Stomach smooth muscle (tissue), 2 donors: ENCODE measurements around the gene MKRN2OS.

Experiments used
- H3K27ac ChIP-seq: one replicate; pipeline ENCODE4 v1.7.0; 2013; ENCODE audit warnings: mild to moderate bottlenecking, low read length, inconsistent platforms
- H3K27me3 ChIP-seq, 2 donors: one replicate each; pipeline ENCODE4 v1.7.0; 2013; ENCODE audit warnings: low read length in 2 of 2; ENCODE audit not compliant: insufficient read depth in 2 of 2, control insufficient read depth in 1 of 2
- H3K36me3 ChIP-seq, 2 donors: one replicate each; pipeline ENCODE4 v1.7.0; 2013; ENCODE audit warnings: low read length in 2 of 2; ENCODE audit not compliant: control insufficient read depth in 2 of 2, insufficient read depth in 2 of 2
- H3K4me1 ChIP-seq: one replicate; pipeline ENCODE4 v1.7.0; 2013; ENCODE audit warnings: low read length; ENCODE audit not compliant: control insufficient read depth, insufficient read depth
- H3K4me3 ChIP-seq, 2 donors: one replicate each; pipeline ENCODE4 v1.7.0; 2013; ENCODE audit warnings: low read length in 2 of 2
- H3K9ac ChIP-seq, 2 donors: one replicate each; pipeline ENCODE4 v1.7.0; 2013; ENCODE audit warnings: low read length in 2 of 2, mild to moderate bottlenecking in 1 of 2
- H3K9me3 ChIP-seq, 2 donors: one replicate each; pipeline ENCODE4 v1.7.0; 2013; ENCODE audit warnings: low read length in 2 of 2; ENCODE audit not compliant: control insufficient read depth in 2 of 2
- donor health status: healthy.
- donor health status: Pancreatic carcinoma.

MKRN2OS gene

DNA sequence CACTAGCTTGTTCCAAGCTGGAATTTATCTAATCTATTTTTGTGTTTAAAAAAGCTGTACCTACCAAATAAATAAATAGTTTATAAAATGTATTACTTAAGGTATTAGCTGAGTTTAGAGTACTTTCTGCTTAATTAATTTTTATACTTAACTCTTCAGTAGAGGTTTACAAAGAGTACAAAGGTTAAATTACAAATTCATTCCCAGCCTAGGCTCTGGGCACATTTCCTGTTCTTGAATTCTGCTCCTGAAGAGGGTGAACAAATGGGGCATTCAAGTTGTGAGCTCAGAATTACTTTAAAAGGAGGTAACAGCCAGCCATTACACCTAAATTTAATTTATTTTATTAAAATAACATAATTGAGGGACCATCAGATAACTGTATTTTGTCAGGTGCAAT, 38.0 kb upstream of the MKRN2OS start:
- no peaks in the 10 kb centered on the region for H3K9me3 ChIP-seq
- H3K27ac ChIP-seq = no peak overlapping the region
- H3K27me3 ChIP-seq = no peaks in the 10 kb centered on the region
- no peak overlapping the region for H3K9ac ChIP-seq
- H3K4me3 ChIP-seq = no peak overlapping the region
- peaks cover 55 to 61% of the 10 kb centered on the region in 2 donors for H3K36me3 ChIP-seq
- H3K4me1 ChIP-seq = no peaks in the 10 kb centered on the region

DNA sequence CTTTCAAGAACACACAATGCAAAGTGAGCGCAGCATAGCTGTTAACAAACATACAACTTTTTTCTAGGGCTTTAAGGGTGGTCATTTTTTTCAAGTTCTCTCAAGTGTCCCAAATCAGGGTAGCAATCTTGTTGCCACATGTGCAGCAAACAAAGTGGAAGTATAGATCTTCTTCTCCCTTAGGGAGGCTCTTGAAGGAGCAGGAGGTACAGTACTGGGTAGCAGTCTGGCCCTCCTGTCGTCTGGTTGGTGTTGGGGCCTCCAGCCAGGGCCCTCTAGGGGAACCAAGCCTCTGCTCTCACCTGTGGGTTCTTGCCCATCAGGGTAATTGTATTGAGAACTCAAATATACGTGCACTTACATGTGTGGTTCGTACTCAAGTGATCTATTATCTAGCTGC, 37.4 kb upstream of the MKRN2OS start:
- Histone ChIP-seq H3K4me1 (no peaks in the 10 kb centered on the region), H3K27me3 (no peaks in the 10 kb centered on the region), H3K9ac (no peak overlapping the region), H3K4me3 (no peak overlapping the region), H3K9me3 (no peaks in the 10 kb centered on the region), H3K36me3 (peaks cover 51 to 61% of the 10 kb centered on the region in 2 donors), H3K27ac (no peak overlapping the region)

DNA sequence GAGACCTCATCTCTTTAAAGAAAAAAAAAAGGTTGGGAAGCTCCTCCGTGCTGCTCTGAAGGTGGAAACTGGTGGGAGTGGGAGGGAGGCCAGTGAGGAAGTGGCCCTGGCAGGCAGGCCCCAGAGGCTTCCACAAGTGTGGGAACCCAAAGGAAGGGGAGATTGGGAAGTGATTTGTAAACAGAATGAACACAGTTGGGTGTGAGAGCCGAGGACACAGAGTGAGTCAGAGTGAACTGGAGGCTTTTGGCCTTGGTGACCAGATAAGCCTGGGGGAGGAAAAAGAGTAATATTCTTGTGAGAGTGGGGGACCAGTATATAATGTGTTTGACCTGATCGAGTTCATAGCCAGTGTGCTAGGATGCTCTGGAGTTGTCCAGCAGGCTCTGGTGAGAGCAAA, 34.6 kb upstream of the MKRN2OS start:
- Histone ChIP-seq H3K36me3 (peaks cover 58 to 71% of the 10 kb centered on the region in 2 donors), H3K27ac (no peak overlapping the region)

DNA sequence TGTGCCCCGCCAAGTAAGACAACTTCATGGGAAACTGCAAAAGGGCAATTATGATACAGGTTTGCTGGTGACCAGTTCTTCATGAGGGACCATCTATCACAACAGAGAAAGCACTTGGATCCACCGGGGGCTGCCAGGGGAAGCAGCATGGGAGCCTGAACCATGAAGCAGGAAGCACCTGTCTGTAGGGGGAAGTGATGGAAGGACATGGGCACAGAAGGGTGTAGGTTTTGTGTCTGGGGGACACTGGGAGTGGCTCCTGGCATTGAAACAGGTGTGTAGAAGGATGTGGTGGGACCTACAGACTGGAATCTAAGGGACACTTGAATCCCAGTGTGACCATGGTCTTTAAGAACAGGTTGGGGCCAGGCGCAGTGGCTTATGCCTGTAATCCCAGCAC, 34.2 kb upstream of the MKRN2OS start:
- H3K27ac ChIP-seq = no peak overlapping the region
- peaks cover 59 to 71% of the 10 kb centered on the region in 2 donors for H3K36me3 ChIP-seq
- H3K9ac ChIP-seq = no peak overlapping the region

More for the DNA sequence above, 34.6 kb upstream of the MKRN2OS start:
- H3K27me3 ChIP-seq = no peaks in the 10 kb centered on the region
- H3K4me1 ChIP-seq = no peaks in the 10 kb centered on the region
- H3K4me3 ChIP-seq = no peak overlapping the region
- H3K9me3 ChIP-seq = no peaks in the 10 kb centered on the region
- no peak overlapping the region for H3K9ac ChIP-seq

DNA sequence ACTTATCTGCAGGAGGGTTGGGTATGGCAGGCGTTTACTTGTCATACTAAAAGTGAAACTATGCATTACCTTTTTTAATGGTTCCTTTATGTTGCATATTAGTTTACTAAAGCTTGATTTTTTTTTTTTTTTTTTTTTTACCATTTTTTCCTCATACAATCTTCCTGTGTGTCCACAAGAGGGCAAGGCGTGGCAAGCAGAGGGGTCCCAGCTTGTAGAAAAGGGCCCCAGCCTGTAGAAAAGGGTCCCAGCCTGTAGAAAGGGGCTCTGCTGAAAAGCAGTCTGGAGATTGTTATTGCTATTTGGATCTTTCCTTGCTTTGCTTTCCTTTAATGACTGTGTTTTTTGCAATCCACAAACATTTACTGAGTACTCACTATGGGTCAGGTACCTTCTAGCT, 33.4 kb upstream of the MKRN2OS start:
- Histone ChIP-seq H3K9ac (no peak overlapping the region), H3K27me3 (no peaks in the 10 kb centered on the region), H3K36me3 (peaks cover 58 to 71% of the 10 kb centered on the region in 2 donors), H3K4me3 (no peak overlapping the region), H3K27ac (no peak overlapping the region), H3K9me3 (no peaks in the 10 kb centered on the region), H3K4me1 (no peaks in the 10 kb centered on the region)

More for the DNA sequence above, 34.2 kb upstream of the MKRN2OS start:
- no peaks in the 10 kb centered on the region for H3K27me3 ChIP-seq
- H3K4me1 ChIP-seq = no peaks in the 10 kb centered on the region
- H3K4me3 ChIP-seq = no peak overlapping the region
- no peaks in the 10 kb centered on the region for H3K9me3 ChIP-seq

DNA sequence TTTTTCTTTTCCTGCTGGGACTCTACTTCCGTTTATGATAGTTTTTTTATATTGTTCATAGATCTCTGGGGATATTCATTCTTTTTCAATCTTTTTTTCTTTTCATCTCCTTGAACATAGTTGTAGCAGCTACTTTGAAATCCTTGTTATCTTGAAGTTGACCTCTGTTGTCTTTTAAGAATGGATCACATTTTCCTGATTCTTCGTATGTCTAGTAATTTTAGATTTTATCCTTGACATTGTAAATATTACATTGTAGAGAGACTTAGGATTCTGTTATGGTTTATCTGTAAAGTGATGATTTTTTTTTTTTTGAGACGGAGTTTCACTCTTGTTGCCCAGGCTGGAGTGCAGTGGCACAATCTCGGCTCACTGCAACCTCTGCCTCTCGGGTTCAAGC, 32.1 kb upstream of the MKRN2OS start:
- Histone ChIP-seq H3K9me3 (no peaks in the 10 kb centered on the region), H3K27me3 (no peaks in the 10 kb centered on the region), H3K4me1 (no peaks in the 10 kb centered on the region), H3K9ac (no peak overlapping the region), H3K27ac (no peak overlapping the region), H3K4me3 (no peak overlapping the region), H3K36me3 (peaks cover 60 to 71% of the 10 kb centered on the region in 2 donors)

DNA sequence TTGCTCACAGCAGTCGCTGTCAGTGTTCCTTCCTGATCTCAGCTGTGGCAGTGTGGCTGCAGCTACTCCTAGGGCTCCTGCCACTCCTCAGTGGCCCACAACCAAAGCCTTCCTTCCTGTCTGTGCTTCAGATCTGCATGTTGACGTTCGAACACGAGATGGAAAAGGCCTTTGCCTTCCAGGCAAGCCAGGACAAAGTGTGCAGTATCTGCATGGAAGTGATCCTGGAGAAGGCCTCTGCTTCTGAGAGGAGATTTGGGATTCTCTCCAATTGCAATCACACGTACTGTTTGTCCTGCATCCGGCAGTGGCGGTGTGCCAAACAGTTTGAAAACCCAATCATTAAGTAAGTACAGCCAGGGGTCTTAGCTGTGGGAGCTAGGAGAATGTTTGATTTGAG, 29.4 kb upstream of the MKRN2OS start:
- H3K9me3 ChIP-seq = no peaks in the 10 kb centered on the region
- H3K27me3 ChIP-seq = no peaks in the 10 kb centered on the region
- H3K27ac ChIP-seq = no peak overlapping the region
- H3K9ac ChIP-seq = no peak overlapping the region
- no peak overlapping the region for H3K4me3 ChIP-seq
- peaks cover 66 to 75% of the 10 kb centered on the region in 2 donors for H3K36me3 ChIP-seq
- no peaks in the 10 kb centered on the region for H3K4me1 ChIP-seq

DNA sequence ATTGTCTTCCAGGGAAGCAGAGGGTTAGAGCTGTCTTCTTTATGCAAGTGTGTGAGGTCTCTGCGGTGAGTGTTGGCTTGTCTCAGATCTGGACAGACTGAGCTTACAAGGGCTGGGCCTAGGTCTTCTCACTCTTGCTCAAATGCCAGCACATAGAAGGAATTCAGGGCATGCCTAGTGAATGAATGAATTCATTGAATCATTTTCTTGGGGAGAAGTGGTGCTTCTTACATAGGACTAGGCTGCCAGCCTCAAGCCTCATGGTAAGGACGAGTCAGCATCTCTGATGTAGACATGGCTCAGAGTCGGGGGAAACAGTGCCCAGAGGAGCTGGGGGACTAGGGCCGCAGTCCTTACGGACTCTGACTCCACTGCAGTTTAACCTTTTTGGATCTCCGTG, 28.8 kb upstream of the MKRN2OS start:
- Histone ChIP-seq H3K9me3 (no peaks in the 10 kb centered on the region), H3K4me3 (no peak overlapping the region), H3K4me1 (no peaks in the 10 kb centered on the region), H3K36me3 (peaks cover 64 to 73% of the 10 kb centered on the region in 2 donors), H3K27ac (no peak overlapping the region), H3K27me3 (no peaks in the 10 kb centered on the region), H3K9ac (no peak overlapping the region)

DNA sequence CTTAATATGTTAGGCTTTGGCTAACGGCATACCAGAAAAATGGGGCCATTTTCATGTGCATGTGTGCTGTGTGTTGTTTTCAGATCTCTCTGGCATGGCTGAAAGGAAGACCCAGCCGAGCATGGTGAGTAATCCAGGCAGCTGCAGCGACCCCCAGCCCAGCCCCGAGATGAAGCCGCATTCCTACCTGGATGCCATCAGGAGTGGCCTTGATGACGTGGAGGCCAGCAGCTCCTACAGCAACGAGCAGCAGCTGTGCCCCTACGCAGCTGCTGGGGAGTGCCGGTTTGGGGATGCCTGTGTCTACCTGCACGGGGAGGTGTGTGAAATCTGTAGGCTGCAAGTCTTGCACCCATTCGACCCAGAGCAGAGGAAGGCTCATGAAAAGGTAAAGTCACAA, 26.7 kb upstream of the MKRN2OS start:
- peaks cover 59 to 64% of the 10 kb centered on the region in 2 donors for H3K36me3 ChIP-seq
- H3K27me3 ChIP-seq = no peaks in the 10 kb centered on the region
- no peak overlapping the region for H3K9ac ChIP-seq
- H3K27ac ChIP-seq = no peak overlapping the region
- no peak overlapping the region for H3K4me3 ChIP-seq
- no peaks in the 10 kb centered on the region for H3K4me1 ChIP-seq
- no peaks in the 10 kb centered on the region for H3K9me3 ChIP-seq

DNA sequence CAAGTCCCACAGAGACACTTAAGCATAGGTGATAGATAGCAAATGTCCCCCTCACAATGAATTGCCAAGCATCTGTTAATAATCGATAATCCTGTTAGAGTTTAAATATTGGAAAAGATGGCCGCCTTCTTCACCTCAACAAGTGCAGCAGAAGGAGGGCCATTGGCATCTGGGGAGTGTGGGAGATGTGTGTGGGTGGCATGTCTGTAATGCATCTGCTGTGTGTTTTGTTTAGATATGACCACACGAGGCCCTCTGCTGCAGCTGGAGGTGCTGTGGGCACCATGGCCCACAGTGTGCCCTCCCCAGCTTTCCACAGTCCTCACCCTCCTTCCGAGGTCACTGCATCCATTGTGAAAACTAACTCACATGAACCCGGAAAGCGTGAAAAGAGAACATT, 24.5 kb upstream of the MKRN2OS start:
- Histone ChIP-seq H3K27ac (no peak overlapping the region), H3K27me3 (no peaks in the 10 kb centered on the region), H3K9me3 (no peaks in the 10 kb centered on the region), H3K4me3 (no peak overlapping the region), H3K36me3 (peaks cover 42 to 43% of the 10 kb centered on the region in 2 donors), H3K4me1 (no peaks in the 10 kb centered on the region), H3K9ac (no peak overlapping the region)

DNA sequence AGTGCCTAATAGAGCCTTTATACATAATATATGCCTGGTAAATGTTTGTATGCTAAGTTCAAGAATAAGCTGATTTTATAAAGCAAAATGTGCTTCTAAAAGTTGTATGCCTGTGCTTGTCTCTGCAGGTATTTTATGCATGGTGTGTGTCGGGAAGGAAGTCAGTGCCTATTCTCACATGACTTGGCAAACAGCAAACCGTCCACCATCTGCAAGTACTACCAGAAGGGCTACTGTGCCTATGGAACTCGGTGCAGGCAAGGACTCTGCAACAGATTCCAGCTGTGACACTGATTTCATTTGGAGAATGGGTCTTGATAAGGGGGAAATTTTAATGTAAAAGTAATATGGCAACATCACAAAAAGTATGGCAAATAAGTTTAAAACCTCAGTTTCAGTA, 23.4 kb upstream of the MKRN2OS start:
- peaks cover 32% of the 10 kb centered on the region in 2 donors for H3K36me3 ChIP-seq
- no peaks in the 10 kb centered on the region for H3K27me3 ChIP-seq

More for the DNA sequence above, 23.4 kb upstream of the MKRN2OS start:
- Histone ChIP-seq H3K4me1 (no peaks in the 10 kb centered on the region), H3K9me3 (no peaks in the 10 kb centered on the region), H3K4me3 (no peak overlapping the region), H3K27ac (no peak overlapping the region), H3K9ac (no peak overlapping the region)
